NCI-H1930 (cell line): ENCODE results near the gene UBR4.

ENCODE experiments used
- DNase-seq, 2 experiments: peaks; one replicate each; lab custom pipeline; 2025; lab: John Stamatoyannopoulos, UW

UBR4 gene

GRCh38 chr1:19071674-19072281, 138.3 kb downstream of the UBR4 start:
- DNase-seq = no peak

DNA sequence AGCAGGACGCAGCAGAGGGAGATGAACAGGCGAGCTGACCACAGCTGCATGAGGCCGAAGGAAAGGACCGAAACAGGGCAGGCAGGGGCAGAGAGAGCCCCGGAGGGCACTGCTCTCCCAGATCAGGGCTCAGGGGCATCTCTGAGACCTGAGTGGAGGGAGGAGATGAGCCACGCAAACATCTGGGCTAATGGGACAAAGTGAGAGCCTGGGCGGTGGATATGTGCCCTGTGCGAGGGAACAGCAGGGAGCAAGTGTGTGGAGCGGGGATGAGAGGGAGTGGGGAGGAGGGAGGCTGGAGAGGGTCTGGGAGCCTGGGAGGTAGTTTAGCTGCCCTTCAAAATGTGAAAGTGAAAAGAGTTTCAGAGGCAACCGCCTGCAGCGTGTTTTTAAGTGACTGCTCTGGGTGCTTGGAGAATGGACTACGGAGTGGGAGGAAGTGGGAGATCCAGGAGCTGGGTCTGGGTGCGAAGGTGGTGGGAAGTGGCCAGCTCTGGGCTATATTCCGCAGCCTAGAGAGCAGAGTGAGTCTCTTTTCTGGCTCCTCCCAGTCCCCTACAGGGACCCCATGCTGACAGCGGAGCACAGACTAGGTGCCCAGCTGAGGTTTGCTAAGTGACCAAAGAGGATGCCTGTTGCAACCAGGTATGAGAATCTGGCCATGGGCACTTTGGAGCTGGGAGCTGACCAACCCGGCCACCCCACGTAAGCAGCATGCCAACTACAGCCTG, 139.0 kb downstream of the UBR4 start:
- DNase-seq = no peak

DNA sequence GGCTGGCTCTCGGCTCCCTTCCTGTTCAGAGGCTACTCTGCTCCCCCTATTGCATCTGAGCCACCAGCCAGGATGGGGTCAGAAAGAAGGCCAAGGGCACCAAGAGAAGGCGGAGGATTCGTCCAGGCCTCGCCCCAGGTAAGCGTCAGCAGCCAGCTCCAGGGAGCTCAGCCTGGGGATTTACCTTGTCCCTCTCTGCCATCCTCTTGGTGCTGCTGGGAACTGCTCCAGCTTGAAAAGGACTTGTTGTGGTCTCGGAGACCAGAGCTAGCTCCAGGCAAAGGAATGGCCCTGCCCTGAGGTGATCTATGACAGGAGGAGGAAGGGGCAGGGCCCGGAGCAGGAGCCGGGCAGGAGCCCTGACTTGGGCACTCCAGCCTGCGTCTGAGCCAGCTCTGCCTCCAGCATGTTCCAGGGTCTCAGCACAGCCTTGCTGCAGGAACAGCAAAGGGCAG, 139.8 kb downstream of the UBR4 start:
- no peak for DNase-seq

- no peak for DNase-seq
Observed at GRCh38 chr1:19068639-19069276, 141.3 kb downstream of the UBR4 start.

DNA sequence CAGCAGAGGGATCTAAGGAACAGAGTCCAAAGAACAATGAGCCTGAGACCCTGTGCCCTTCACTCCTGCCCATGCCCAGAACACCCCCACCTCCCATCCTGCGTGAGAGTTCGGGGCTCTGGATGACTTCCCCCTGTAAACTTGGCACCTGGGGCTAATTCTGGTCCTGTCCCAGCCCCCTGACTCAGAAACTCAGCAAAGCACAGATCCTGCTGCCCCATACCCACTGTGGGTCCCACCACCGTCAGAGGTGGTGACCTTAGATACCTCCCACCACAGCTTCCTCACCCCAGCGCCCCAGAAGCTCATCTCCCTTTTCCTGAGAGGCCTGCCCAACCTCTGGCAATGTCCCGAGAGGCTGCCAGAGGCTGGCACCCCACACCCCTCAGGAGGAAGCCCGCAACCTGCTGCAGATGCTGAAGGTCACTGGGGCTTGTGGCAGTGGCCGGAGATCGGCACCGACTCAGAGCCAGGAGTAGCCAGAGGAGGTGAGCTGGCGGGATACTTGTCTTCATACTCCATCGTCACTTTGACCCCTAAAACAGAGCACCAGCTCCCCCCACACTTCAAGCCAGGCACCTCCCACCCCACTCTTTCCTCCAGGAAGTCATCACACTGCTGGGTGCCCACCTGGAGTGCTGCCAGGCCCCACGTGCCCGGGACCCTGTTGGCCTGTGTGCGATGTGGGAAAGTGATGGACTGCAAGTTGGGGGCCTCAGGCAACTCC, 142.0 kb downstream of the UBR4 start:
- no peak for DNase-seq

DNA sequence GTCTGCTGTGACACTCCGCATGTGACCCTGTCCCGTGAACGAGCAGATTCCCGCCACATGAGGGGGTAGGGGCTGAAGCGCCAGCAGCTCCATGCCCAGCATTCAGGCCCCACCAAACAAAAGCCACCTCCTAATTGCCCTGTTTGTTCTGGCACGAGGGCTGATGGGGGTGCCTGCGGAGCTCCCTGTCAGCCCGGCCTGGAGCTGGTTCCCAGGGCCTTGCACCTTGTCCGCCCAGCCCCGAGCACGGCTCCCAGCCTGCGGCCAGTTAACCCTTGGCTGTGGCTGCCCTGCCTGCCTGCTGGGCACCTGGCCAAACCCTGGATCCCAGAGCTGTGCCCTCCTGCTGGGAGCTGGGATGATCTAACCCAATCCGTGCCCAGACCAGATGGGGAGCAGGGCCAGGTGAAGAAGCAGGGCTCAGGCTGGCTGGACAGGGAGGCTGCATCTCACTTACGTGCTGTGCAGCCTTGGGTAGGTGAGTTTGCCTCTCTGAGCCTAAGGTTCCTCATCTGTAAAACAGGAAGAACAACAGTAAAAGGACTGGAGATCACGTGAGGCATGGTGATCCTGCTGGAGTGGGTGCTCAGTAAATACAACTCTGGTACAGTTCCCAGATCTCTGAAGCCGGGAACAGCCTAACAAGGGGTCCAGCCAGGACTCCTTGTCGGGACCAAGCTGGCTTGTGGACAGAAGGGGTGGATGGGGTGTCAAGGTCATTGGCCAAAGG, 142.7 kb downstream of the UBR4 start:
- DNase-seq = no peak

DNA sequence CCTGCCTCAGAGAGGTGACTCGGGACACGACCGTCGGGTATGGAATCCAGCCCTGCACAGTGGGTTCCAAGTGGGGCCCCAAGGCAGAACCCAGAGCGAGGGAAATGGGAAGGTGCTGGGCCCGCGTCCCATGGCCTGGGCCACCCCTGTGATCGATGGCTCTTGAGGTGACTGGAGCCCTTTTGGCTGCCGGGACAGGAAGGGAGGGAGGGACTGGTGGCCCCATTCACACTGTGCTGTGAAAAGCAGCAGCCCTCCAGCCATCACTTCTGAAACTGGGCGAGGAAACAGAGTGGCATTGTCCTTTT, 143.2 kb downstream of the UBR4 start:
- no peak for DNase-seq

DNA sequence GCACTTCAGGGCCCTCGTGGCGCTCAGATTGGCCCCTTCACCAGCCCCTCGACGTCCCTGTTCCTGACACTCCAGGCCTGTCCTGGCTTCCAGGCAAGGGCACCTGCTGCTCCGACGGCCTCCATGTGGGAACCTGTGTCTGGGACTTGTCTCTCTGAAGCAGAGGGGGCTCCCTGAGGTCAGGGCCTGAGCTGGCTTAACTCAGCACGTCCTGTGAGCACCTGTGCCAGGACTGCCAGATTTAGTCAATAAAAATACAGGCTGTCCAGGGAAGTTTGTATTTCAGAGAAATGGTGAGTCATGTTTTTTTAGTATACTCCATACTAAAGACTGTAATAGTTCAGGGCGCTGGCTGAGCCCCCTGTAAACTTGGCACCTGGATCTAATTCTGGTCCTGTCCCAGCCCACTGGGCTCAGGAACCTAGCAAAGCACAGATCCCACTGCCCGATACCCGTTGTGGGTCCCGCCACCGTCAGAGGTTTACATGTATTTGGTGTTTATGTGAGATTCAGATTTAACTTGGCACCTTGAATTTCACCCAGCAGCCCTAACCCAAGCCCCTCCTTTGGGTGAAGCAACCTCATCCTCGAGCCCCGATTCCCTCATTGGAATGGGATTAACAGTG, 143.7 kb downstream of the UBR4 start:
- no peak for DNase-seq

- DNase-seq = no peak
Observed at GRCh38 chr1:19065526-19066247, 144.4 kb downstream of the UBR4 start.

- DNase-seq = no peak
Observed at GRCh38 chr1:19064906-19065450, 145.1 kb downstream of the UBR4 start.

DNA sequence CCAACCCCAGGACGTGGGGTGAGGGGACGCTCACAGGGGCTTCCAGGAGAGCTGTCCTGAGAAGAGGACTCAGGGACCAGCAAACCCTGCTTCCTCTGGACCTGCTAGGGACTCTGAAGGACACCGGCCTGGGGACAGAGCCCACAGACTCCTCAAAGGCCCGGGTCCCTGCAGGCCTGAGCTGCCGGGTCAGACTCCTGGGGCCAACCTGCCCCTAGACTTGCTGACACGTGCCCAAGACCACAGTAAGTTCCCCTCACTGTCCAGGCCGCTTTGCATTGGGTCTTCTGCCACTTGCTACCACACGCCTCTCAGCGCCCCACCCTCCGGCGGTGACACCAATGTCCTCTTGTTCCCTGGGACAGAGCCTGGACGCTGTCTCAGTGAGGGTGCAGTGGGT, 146.9 kb downstream of the UBR4 start:
- no peak for DNase-seq

GRCh38 chr1:19062258-19063029, 147.6 kb downstream of the UBR4 start:
- DNase-seq = no peak

DNA sequence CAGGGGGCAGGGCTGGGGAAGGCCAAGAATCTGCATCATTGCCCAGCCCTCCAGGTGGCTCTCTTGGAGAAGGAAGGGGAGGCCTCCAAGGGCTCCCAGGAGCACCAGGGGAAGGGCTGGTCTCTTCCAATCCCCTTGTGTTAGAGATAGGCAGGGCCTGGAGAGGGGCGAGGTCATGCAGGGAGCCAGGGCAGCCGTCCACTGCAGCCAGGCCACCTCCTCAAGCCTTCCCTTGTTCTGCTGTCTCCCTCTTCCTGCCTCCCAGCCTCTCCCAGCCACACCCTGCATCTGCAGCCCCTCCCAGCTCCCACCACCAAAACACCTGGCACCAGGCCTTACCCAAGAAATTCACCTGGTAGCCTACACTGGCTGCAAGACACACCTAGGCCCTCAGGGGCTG, 148.3 kb downstream of the UBR4 start:
- no peak for DNase-seq

- no peak for DNase-seq
Observed at GRCh38 chr1:19061343-19061742, 148.7 kb downstream of the UBR4 start.

DNA sequence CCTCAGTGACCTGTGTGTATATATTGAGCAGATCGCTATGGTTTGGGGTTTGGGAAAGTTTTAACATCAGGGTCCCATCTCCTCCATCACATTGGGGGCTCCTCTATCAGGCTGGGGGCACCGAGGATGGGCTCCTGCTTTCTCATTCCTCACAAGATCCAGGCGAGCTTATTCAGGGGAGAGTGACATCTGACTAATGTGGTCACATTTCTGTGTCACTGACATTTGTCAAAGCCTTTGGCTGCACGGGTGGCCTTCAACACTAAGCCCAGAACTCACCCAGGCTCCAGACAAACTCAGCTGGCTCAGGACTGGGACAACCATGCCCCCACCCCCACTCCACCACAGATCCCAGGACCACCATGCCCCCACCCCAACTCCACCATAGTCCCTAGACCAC, 150.3 kb downstream of the UBR4 start:
- no peak for DNase-seq

DNA sequence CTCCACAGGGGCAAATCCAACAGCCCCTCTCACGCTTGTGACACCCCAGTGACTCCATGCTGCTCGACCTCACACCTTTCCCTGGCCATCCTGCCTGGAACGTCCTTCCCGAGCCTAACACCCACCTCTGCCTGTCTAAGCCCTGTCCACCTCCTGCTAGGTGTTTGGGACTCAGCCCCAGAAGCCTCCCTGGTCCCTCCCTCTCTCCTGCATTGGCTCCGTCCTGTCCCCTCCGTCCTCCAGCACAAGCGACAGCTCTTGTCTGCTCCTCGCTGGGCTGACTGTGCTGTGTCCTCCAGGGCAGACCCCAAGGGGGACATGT, 151.6 kb downstream of the UBR4 start:
- DNase-seq = no peak

DNA sequence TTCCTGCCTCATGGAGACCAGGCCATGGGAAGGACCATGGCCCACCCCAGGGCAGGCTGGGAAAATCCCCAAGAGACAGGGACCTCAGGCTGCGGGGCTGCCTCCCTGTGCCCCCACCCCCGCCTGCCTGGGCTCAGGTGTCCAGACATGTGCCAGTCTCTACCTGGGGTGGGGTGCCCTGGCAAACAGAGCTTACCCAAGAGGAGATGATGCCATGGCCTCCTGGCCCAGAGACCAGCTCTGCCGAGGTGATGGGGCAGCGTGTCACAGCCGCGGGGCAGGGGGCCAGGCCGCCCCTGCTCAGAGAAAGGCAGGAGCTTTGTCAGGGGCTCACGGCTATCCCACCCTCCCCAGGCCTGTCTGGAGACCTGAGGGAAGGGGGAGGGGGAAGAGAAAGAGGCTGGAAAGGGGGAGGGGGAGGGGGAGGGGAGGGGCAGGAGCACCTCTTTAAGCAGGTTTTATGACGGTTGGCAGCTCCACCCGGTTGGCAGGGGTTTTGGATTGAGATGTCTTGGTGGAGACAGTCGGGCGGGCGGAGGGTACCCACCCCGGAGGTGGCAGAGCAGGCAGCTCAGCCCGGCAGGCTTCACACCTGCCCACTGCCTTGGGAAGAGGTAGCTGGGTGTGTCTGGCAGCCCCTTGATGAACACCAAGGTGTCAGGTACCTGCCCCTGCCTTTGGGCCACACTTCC, 152.1 kb downstream of the UBR4 start:
- DNase-seq = no peak

DNA sequence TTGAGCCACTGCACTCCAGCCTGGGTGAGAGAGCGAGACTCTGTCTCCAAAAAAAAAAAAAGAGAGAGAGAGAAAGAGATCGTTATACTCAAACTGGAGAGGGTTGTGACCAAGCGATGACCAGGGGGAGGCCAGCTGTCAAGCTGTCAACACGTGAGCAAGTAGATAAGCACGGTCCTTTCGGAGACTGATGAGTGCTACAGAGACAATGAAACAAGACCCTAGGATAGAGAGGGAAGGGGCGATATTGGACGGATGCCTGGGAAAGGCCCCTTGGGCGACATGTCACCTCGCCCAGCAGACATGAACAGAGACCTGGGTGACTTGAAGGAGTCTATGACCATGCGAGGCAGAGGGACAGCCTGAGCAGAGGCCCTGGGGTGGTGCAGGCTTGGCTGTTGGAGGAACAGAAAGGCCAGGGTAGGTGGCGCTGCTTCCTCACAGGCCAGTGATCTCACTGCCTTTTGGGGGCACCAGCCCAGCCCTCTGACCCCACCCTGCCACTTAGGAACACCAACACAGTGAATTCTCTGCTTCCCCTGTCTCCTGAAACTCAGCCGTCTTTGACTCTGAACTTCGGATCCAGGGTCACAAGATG, 152.8 kb downstream of the UBR4 start:
- DNase-seq = no peak

DNA sequence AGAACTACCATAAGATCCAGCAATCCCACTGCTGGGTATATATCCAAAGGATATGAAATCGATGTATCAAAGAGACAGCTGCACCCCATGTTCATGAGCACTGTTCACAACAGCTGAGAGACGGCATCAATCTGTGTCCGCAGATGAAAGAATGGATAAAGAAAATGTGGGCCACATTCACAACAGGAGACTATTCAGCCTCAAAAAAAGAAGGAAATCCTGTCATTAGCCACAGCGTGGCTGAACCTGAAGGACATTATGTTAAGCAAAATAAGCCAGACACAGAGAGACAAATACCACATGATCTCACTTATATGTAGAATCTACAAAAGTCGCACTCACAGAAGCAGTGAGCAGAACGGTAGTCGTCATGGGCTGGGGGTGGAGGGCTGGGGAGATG, 154.4 kb downstream of the UBR4 start:
- DNase-seq = no peak
